ENCODE data around the gene GCG.

DNA sequence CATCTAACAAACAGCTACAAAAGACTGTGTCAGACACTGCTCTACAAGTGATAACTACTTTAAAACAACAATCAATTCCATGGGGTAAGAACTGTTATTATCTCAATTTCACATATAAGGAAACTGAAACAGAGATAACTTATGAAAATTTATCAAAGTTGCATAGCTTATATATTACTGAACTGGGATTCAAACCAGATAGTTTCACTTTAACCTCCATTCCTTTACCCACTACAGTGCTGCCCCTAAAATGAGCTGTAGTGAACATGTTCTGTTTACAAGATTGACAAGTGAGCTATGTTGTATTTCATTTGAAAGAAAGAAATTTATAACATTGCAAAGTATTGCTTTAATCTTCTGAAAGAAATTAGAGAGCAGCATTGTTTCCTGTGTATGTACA lies 14.1 kb upstream of the GCG start:
- TF ChIP-seq POLR2A (IDR thresholded peaks at IDR 0.05) (no peak), EP300 (IDR thresholded peaks at IDR 0.05) (no peak)
- TF ChIP-seq, protein P1, sequence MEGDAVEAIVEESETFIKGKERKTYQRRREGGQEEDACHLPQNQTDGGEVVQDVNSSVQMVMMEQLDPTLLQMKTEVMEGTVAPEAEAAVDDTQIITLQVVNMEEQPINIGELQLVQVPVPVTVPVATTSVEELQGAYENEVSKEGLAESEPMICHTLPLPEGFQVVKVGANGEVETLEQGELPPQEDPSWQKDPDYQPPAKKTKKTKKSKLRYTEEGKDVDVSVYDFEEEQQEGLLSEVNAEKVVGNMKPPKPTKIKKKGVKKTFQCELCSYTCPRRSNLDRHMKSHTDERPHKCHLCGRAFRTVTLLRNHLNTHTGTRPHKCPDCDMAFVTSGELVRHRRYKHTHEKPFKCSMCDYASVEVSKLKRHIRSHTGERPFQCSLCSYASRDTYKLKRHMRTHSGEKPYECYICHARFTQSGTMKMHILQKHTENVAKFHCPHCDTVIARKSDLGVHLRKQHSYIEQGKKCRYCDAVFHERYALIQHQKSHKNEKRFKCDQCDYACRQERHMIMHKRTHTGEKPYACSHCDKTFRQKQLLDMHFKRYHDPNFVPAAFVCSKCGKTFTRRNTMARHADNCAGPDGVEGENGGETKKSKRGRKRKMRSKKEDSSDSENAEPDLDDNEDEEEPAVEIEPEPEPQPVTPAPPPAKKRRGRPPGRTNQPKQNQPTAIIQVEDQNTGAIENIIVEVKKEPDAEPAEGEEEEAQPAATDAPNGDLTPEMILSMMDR (IDR thresholded peaks at IDR 0.05), result no peak

Data from sigmoid colon (tissue), 4 donors.